NCI-H1092 treated with DMSO at 0.1 percent for 48 hours (cell line): ENCODE data around the gene DYNC1LI1.
"Not testable (repeated sequence)": the region's sequence is repeated elsewhere in the genome, so short reads cannot be mapped to it uniquely, and the experiment has no call there.

Source experiments
- DNase-seq: peaks from one replicate; lab custom pipeline; 2025; lab: John Stamatoyannopoulos, UW

Gene DYNC1LI1

DNA sequence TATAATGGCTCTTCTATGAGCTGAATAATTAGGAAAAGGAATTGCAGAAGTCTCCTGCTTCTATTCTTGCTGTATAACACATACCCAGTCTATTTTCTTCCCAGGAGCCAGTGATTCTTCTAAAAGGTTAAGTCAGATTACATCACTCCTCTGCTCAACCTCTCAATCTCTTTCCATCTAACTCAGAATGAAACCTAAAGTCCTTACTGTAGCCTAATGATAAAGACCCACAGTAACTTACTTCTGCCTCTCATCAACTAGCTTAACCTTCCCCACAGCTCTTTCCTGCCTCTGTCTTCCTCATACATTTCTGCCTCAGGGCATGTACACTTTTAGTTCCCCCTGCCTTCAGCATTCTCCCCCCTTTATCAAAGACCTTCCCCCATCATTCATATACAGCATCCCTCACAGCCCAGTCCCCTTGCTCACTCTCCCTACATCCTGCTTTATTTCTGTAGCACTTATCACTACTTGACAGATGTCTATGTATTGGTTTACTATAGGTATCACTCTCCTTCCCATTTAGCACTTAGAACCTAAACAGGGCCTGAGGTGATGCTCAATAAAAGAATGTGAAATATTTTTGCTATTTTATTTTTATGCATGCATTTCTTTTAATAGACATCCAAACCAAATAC, 39.5 kb downstream of the DYNC1LI1 start:
- DNase-seq = no peak

DNA sequence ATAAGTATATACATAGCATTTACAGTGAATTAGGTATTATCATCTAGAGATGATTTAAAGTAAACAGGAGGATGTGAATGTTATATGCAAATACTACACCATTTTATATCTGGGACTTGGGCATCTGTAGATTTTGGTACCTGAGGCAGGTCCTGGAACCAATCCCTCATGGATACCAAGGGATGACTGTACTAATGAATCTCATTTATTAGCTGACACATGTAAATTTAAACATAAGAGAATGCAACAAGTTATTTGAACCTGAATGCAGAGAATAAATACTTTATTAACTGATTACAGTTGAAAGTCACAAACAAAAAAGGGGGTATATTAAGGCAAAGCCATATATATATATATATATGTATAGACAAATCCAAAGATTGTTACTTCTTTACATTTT, 44.9 kb downstream of the DYNC1LI1 start:
- DNase-seq = no peak

DNA sequence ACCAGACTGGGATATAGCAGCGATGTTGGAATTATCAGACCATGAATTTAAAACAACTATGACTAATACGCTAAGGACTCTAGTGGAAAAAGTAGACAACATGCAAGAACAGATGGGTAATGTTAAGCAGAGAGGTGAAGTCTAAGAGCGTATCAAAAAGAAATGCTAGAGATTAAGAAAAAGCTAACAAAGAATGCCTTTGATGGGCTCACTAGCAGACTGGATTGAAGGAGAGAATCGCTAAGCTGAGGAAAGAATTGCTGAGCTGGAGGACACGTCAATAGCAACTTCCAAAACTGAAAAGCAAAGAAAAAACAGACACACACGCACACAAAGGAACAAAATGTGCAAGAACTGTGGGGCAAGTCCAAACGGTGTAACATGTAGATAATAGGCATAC, 48.0 kb downstream of the DYNC1LI1 start:
- no peak for DNase-seq

DNA sequence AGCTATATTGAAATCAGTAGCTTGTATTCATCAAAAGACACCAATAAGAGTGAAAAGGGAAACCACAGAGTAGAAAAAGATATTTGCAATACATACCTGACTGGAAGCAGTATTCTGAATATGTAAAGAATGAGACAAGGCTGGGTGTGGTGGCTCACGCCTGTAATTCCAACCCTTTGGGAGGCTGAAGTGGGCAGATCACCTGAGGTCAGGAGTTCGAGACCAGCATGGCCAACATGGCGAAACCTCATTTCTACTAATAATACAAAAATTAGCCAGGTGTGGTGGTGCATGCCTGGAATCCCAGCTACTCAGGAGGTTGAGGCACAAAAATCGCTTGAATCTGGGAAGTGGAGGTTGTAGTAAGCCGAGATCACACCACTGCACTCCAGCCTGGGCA, 51.7 kb downstream of the DYNC1LI1 start:
- DNase-seq = not testable (repeated sequence)

DNA sequence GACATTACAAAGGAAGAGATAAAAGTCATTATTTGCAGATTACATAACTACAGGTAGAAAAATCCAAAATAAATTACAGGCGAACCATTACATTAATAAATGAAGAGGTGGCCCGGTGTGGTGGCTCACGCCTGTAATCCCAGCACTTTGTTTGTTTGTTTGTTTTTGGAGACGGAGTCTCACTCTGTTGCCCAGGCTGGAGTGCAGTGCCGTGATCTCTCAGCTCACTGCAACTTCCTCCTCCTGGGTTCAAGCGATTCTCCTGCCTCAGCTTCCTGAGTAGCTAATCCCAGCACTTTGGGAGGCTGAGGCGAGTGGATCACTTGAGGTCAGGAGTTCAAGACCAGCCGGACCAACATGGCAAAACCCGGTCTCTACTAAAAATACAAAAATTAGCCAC, 53.9 kb downstream of the DYNC1LI1 start:
- DNase-seq = not testable (repeated sequence)

DNA sequence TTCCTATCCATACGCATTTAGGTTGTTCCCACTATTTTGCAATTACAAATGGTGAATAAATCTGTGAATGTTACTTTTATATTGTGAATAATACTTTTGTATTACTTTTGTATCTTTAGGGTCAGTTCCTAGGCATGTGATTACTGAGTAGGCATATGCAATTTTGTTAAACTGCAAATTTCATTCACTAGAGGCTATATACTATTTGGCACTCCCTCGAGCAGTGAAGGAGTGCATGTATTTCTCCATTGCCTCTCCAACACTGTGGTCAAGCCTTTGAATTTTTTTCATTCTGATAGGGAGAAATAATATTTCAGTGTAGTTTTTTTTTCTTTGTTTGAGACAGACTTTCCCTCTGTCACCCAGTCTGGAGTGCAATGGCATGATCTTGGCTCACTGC, 59.7 kb downstream of the DYNC1LI1 start:
- DNase-seq = no peak

DNA sequence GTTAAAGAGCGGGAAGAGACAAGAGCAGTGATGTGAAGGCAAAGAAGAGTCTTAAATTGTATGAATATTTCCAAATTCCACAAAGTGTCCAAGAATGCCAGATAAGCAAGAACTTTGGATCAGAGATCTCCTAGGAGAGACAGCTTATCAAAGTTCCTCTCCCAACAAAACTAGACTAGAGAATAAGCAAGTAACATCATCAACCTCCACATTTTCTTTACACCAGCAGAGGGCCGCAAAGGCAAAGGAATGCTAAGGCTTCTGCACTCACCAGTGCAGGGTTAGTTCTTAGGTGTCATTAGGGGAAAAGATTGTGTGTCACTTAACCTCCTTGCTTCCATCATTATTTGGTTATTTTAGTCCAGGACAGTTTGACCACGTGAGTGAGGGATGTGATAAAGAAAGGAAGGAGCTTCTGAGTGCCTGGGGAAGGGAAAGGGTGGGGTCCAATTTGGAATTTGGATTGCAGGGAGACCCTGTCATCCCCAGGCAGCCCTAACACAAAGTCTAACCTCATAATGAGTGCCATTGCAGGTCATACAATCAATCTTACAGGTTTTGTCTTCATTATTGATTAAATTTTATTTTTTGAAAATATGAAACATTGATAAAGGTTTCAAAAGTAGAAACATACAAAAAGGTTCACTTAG, 60.5 kb downstream of the DYNC1LI1 start:
- DNase-seq = peak; percentile 59

DNA sequence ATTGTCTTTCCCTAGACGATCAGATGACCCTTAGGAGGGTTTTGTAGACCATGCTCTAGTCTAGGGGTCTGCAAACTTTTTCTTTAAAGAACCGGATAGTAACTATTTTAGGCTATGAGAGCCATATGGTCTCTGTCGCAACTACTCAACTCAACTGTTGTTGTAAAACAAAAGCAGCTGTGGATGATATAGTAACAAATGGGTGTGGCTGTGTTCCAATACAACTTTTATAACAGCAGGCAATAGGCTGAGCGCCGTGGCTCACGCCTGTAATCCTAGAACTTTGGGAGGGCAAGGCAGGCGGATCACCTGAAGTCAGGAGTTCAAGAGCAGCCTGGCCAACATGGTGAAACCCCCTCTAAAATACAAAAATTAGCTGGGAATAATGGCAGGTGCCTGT, 61.9 kb downstream of the DYNC1LI1 start:
- no peak for DNase-seq

DNA sequence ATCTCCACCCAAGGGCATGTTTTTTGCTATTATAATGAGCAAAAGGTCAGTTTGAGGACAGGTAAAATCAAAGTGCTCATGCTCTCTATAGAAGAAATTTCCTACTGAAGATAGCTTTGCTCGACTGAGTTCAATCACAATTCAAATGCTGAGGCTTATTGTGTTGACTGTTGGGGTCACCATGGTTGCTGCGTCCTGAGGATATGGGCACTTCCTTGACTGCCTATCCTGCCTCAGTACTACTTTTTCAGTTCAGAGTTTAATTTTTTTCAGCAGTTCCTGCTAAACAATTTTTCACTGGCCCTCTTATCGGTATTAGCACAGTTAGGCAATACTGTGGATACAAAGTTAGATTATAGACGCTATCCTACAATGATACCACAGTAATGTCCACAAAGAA, 64.2 kb downstream of the DYNC1LI1 start:
- no peak for DNase-seq

DNA sequence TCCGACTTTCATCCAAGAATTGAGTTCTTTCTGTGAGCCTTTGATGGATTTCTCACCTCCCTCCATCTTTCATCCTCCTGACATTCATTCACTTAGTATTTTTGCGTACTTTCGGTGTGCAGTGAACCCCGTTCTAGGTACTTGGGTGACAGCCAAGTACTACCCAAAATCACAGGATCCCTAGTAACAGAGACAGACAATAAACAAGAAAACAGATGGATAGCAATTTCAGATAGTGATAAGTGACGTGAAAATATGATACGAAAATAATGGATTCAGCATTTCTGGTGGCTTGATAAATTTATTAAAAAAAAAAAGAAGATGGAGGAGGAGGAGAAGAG, 67.7 kb downstream of the DYNC1LI1 start:
- DNase-seq = peak; percentile 33

DNA sequence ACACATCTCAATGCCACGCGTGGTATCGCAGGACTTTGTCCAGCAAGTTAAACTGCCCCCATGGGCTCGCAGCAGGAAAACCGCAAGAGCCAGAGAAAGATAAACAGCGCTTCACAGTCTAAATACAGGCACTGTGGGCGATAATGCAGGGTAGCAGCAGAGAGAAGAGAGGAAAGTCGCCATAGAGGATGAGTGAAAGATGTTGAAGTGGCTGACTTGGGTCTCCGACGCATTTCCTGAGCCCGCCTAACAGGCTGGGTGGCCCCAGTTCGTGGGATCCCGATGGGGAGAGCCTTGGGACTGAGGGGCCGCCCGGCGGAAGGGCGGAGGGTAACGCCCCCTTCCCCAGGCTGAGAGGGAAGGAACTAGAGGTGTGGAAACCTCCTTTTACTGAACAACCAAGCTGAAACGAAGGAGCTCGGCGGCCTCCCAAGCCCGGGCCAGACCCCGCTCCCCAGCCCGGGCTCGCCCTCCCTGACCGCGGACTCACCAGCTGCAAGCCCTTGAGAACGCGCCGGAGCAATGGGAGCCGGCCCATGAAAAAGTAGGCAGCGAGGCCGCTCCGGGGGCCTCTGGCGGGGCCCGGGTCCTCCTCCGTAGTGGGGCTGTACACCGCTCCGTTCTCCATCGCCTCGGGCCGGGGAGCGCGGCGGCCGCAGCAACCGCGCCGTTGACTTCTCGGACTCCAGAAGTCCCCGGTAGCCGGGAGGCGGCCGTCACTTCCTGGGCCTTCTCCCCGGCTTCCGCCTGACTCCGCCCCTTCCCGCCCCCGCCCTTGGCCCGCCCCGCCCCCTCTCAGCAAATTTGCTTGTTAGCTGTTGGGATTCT, 68.3 kb downstream of the DYNC1LI1 start, which contains the start of gene CMTM6:
TSS of gene CMTM6 (minus strand) at position 735 of the 828 bp plus-strand sequence. CDS start at position 628, 107 bp downstream.
- DNase-seq = peak; percentile 55

DNA sequence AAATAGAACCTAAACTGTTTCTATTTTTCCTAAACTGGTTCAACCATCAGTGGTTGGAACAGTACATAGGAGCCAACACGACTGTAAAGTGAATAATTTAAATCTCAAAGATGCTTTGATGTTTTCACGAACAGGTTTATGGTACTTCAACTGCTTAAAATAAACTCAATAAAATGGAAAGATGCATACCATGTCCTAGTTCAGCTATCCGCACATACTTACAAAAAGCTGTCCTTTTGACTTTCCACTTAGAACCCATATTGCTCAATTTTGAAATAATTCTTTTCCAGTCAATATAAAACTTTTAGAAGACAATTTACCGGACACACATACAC, 68.9 kb downstream of the DYNC1LI1 start:
- no peak for DNase-seq

DNA sequence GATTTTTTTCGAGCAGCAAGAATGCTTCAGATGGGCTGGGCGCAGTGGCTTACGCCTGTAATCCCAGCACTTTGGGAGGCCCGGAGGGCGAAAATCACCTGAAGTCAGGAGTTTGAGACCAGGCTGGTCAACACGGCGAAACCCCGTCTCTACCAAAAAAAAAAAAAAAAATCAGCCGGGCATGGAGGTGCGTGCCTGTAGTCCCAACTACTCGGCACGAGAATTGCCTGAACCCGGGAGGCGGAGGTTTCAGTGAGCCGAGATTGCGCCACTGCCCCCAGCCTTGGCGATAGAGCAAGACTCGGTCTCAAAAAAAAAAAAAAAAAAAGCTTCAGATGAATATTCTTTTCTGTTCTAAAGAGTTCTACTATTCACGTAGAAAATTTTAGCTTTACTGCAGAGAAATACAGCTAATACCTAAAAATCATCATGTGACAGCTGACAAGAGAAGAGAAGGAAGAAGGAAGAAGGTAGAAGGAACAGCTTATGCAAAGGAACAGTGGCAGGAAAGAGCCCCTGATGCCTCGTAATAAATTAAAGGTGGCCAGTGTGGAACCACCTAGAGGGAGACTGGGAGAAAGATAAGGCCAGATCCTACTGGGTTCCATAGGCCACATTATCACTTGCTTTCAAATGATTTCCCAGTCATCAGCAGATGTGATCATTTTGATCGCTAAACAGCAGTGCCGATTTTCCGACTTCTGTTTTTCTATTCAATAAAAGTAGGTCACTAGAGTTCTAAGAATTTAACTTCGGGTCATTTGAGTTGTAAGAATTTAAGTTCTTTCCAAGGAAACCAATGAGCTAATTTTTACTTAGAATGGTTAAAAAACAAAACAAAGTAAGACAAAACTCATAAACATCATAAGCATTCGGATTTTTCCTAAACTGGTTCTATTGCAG, 69.5 kb downstream of the DYNC1LI1 start:
- no peak for DNase-seq

DNA sequence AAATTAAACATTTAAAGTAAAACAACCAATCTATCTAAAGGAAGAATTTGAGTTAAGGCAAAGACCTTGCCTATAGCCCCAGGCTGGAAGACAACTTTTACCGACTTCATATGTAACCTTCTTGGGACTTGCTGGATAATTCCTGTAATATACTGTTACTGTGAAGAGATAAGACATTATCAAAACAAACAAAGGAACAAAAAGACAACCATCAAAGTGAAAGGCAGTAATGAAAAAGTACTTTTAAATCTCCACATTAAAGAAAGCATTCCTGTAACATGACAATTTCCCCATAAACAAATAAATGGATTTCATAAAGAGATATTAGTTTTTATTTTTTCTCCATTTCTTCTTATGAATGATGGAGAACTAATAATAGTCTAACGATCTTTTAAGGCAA, 70.4 kb downstream of the DYNC1LI1 start:
- DNase-seq = no peak

DNA sequence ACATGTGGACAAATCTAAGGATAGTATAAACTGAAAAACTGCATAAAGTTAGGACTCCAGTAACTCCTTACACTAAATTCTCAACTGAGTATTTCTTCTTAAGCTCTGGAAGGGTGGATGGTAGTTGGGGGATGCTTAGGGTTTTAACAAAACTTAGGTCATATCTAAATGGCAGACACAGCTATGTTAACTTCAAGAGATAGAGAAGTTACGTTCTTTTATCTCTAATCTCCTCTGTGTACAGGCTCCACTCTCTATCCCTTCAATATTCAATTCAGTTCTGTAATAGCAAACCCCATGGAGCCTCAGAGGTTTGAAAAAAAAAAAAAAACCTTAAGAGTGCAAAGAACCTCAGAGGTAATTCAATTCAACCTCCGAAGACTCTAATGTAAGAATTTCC, 71.1 kb downstream of the DYNC1LI1 start:
- no peak for DNase-seq

DNA sequence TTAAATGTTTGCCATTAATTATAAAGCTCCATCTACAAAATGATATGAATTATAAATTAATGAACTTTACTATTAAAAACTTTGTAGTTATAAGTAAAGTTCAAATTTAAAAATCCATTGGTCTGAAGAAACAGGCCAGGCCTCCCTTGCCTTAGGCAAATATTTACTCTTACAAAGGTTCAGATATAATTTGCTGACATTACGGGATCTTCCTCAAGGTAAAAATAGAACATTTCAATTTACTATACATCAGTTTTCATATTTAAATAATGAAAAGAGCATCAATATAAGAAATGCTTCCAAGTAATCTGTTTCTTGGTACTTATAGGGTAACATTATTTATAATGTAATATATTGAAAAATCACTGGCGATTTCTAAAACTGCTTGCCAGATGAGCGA, 71.7 kb downstream of the DYNC1LI1 start:
- DNase-seq = no peak

DNA sequence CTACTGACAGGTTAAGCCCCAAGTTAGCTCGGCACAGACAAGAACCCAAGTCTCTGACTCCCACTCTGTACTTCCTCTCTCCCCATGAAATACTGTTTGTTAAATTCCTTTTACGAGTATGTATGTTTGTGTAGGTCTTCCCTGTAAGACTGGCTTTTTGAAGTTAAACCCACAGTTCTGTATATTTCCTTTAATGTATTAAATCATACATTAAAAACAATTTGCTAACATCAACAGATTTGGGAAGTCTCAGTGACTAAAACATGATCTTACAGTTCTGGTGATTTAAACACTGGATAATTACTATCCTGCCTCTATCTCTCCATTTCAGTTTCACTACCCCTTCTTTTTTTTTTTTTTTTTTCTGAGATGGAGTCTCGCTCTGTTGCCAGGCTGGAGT, 72.4 kb downstream of the DYNC1LI1 start:
- DNase-seq = no peak

DNA sequence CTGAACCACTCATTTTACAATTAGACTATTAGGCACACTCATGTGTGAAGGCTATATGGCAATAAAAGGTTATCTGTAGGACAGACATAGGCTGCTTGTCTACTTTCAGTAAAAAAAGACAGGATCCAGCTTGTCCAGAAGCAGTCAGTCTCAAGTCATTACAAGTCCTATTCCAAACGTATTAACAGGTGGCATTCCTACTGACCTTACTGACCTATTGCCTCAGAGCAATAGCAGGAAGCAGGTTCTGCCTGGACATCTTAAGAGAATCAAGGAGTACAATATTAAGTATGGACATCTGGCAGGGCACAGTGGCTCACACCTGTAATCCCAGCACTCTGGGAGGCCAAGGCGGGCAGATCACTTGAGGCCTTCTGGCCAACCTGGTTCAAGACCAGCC, 75.0 kb downstream of the DYNC1LI1 start:
- no peak for DNase-seq

DNA sequence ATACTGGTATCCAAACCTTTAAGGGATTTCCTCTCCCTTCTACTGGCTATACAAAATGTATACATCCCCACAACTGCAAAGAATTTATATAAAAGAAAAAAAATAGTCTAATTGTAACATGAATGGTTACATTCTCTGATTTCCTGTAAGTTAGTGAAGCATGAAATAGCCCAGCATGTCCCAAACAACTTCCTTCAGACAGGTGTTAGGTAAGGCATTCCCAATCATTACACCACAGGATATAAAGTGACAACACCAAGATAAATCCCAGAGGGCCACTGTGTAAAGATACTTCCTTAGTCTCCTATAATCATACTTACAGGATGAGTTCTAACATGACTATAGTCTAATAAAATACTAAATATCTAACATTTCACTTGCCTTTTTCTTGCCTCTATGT, 75.6 kb downstream of the DYNC1LI1 start:
- DNase-seq = no peak

DNA sequence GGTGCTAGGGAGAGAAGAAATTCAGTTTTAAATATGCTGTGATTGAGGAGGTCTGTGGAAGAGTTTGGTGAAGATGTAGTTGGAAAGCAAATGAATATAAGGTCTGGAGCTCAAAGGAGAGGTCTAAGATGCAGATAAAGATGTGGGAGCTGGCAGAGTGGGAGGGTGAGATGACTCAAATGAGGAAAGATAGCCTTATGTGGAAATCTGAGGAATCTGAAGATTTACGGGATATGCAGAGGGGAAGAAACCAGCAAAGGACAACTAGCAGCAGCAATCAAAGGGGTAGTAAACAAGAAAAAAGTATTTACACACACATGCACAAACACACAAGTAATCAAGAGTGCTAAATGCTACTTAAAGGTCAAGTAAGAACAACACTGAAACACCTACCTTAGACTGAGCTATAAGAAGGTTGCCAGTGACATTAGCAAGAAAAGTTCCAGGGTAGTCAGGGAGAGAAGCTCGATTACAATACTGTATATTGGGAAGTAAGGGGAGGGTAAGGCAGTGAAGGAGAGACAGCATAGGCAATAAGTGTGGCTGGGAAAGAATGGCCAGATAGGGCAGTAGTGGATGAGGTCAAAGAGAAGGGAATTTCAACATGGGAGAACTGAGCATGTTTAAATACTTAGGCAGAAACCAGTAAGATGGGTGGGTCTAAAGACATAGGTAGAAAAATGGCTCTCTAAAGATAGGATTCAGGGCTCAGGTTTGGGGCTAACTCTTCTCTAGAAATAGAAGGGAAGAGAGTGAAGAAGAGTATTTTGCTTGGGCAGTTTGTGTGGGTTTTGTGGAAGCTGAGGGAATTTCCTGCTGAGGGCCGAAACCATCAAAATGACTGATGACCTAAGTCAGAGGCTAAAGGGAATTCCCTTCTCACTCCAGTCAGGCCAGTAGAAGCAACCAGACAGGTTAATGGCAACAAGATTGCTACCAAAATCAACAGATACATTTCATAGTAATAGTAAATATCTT, 76.9 kb downstream of the DYNC1LI1 start:
- no peak for DNase-seq
